OCI-LY7 (cell line): ENCODE results near the gene ATG9A. TPM values are rescaled to one million over a fixed set of nuclear protein-coding genes. Genes with fewer than 3 reads are reported as not detected.

Experiments used
- BruUV-seq: library from RNA; stranded (reverse); fragments of 400-500 nt; replicated peaks from 2 replicates; lab custom pipeline; 2021; lab: Mats Ljungman, UMichigan
- CTCF ChIA-PET: fragments of 300-600 bp; sonication (Branson Sonifier 250); formaldehyde crosslinking; loops from one replicate; lab custom pipeline; 2022; ENCODE audit warnings: antibody characterized with exemption; ENCODE audit not compliant: unreplicated experiment; lab: Charles Lee
- POLR2A ChIA-PET: fragments of 300-600 bp; sonication (Branson Sonifier 250); formaldehyde crosslinking; loops from one replicate; lab custom pipeline; 2022; ENCODE audit warnings: antibody characterized with exemption; lab: Charles Lee
- DNase-seq: peaks from one replicate; pipeline ENCODE4 v3.0.0-alpha.2; 2015; ENCODE audit warnings: low spot score
- H2AFZ ChIP-seq: fragments of 200-600 bp; sonication (generic), shearing (Covaris generic); 2 replicates; pipeline ENCODE4 v1.6.1; 2014; ENCODE audit warnings: mild to moderate bottlenecking, antibody characterized with exemption, low read length, moderate library complexity
- H3K27ac ChIP-seq: fragments of 200-600 bp; sonication (generic); 2 replicates; pipeline ENCODE4 v1.5.1; 2014; ENCODE audit warnings: mixed run types, low read depth, mild to moderate bottlenecking, moderate library complexity, low read length, inconsistent platforms; ENCODE audit not compliant: poor library complexity, severe bottlenecking
- H3K36me3 ChIP-seq: fragments of 200-600 bp; sonication (generic); 2 replicates; pipeline ENCODE4 v1.6.1; 2014; ENCODE audit warnings: mild to moderate bottlenecking, antibody characterized with exemption, low read length, moderate library complexity, mixed read lengths; ENCODE audit not compliant: insufficient read depth
- H3K4me1 ChIP-seq: fragments of 200-600 bp; sonication (generic); 2 replicates; pipeline ENCODE4 v1.5.1; 2014; ENCODE audit warnings: mild to moderate bottlenecking, low read length; ENCODE audit not compliant: insufficient read depth, poor library complexity, severe bottlenecking
- H3K4me2 ChIP-seq: fragments of 200-600 bp; sonication (generic); 2 replicates; pipeline ENCODE4 v1.6.1; 2014; ENCODE audit warnings: mild to moderate bottlenecking, low read length
- H3K4me3 ChIP-seq: fragments of 200-600 bp; sonication (generic); 2 replicates; pipeline ENCODE4 v1.5.1; 2014; ENCODE audit warnings: mild to moderate bottlenecking, low read depth, low read length; ENCODE audit not compliant: poor library complexity, severe bottlenecking
- H3K79me2 ChIP-seq: fragments of 200-600 bp; sonication (generic); 2 replicates; pipeline ENCODE4 v1.6.1; 2016; ENCODE audit warnings: low read depth, mild to moderate bottlenecking, low read length, moderate library complexity, mixed read lengths; ENCODE audit not compliant: insufficient read depth
- H3K9me2 ChIP-seq: fragments of 200-600 bp; sonication (generic); 2 replicates; pipeline ENCODE4 v1.6.1; 2016; ENCODE audit warnings: mild to moderate bottlenecking, low read length, mixed read lengths; ENCODE audit not compliant: insufficient read depth
- H3K9me3 ChIP-seq: fragments of 200-600 bp; sonication (generic); 2 replicates; pipeline ENCODE4 v1.6.1; 2014; ENCODE audit warnings: mild to moderate bottlenecking, mixed run types, low read length, mixed read lengths
- H4K20me1 ChIP-seq: fragments of 200-600 bp; sonication (generic); 2 replicates; pipeline ENCODE4 v1.6.1; 2014; ENCODE audit warnings: mild to moderate bottlenecking, antibody characterized with exemption, low read length, moderate library complexity, mixed read lengths; ENCODE audit not compliant: insufficient read depth
- EZH2phosphoT487 ChIP-seq: fragments of 200-600 bp; sonication (generic); IDR thresholded peaks from 2 replicates; pipeline ENCODE4 v1.6.1; 2018; ENCODE audit warnings: low read depth, borderline replicate concordance, mild to moderate bottlenecking, mixed run types, antibody characterized with exemption, low read length, moderate library complexity, mixed read lengths
- intact Hi-C: fragments of 100-400 bp; cut with micrococcal nuclease; formaldehyde crosslinking; loops from one replicate; pipeline ENCODE4 v1.10.0; 2022; ENCODE audit not compliant: unreplicated experiment
- total RNA-seq, 2 experiments: library from RNA; depleted of rRNA in 1 of 2; stranded (reverse); fragments of >200 nt in 1 of 2; shearing (Covaris generic) in 1 of 2; gene quantifications; 2 replicates each; pipeline ENCODE4 v1.2.3, GENCODE V29; 2014 to 2022
- TF ChIP-seq, protein P1 (sequence below): fragments of 200-600 bp; sonication (generic); conservative IDR thresholded peaks from 2 replicates; pipeline ENCODE4 v1.5.1; 2014; ENCODE audit warnings: mild to moderate bottlenecking, antibody characterized with exemption, low read length, moderate library complexity, mixed read lengths

The ATG9A gene
- total RNA-seq, 2 experiments from 2014 or later, result 22.2 to 23.4 TPM

GRCh38 chr2:219186754-219187456, 42.5 kb downstream of the ATG9A start:
- no peaks in the 10 kb centered on the region for H3K9me3 ChIP-seq
- H3K4me3 ChIP-seq, result no peak overlapping the region
- no peaks in the 10 kb centered on the region for H3K9me2 ChIP-seq
- no peaks in the 10 kb centered on the region for H3K4me1 ChIP-seq
- no TSS peak for BruUV-seq
- ChIA-PET CTCF (no interaction called here), POLR2A (interaction anchor here (0.6 to 0.7 kb wide), 2 partner anchors 19 to 29 kb away, joined by 3 to 4 read pairs; partner anchors contain the start of gene ZFAND2B)
- intact Hi-C loops, result no loop called here
- H4K20me1 ChIP-seq, result no peaks in the 10 kb centered on the region
- H3K4me2 ChIP-seq, result no peak overlapping the region
- DNase-seq, result peak; percentile 12
- H3K36me3 ChIP-seq, result peaks cover 43% of the 10 kb centered on the region
- no peaks in the 10 kb centered on the region for H3K79me2 ChIP-seq
- no peak overlapping the region for H3K27ac ChIP-seq
- no peak overlapping the region for H2AFZ ChIP-seq
- TF ChIP-seq, protein P1, sequence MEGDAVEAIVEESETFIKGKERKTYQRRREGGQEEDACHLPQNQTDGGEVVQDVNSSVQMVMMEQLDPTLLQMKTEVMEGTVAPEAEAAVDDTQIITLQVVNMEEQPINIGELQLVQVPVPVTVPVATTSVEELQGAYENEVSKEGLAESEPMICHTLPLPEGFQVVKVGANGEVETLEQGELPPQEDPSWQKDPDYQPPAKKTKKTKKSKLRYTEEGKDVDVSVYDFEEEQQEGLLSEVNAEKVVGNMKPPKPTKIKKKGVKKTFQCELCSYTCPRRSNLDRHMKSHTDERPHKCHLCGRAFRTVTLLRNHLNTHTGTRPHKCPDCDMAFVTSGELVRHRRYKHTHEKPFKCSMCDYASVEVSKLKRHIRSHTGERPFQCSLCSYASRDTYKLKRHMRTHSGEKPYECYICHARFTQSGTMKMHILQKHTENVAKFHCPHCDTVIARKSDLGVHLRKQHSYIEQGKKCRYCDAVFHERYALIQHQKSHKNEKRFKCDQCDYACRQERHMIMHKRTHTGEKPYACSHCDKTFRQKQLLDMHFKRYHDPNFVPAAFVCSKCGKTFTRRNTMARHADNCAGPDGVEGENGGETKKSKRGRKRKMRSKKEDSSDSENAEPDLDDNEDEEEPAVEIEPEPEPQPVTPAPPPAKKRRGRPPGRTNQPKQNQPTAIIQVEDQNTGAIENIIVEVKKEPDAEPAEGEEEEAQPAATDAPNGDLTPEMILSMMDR, result no peak
- no peak for TF ChIP-seq EZH2phosphoT487

- BruUV-seq, result no TSS peak
- 0 out of 2 replicates have a peak, but pooled peaks cover 5% of the 10 kb centered on the region for H4K20me1 ChIP-seq
- H3K9me3 ChIP-seq, result no peaks in the 10 kb centered on the region
- no peak overlapping the region for H3K27ac ChIP-seq
- DNase-seq, result no peak
- no peak overlapping the region for H3K4me3 ChIP-seq
- POLR2A ChIA-PET, result interaction anchor here (1.3 kb wide), 1 partner anchor 22 kb away, joined by 3 read pairs; the partner anchor contains the start of gene ZFAND2B
- no peaks in the 10 kb centered on the region for H3K9me2 ChIP-seq
- intact Hi-C loops, result no loop called here
- peaks cover 11% of the 10 kb centered on the region; the same call in 1 of the 2 replicates for H3K79me2 ChIP-seq
- peaks cover 68% of the 10 kb centered on the region for H3K36me3 ChIP-seq
- H2AFZ ChIP-seq, result no peak overlapping the region
- H3K4me2 ChIP-seq, result no peak overlapping the region
- peaks cover 7% of the 10 kb centered on the region for H3K4me1 ChIP-seq
- TF ChIP-seq, protein P1, result no peak
- TF ChIP-seq EZH2phosphoT487, result no peak
- CTCF ChIA-PET, result no interaction called here
These were observed 45.3 kb downstream of the ATG9A start for GRCh38 chr2:219184121-219184520.

DNA sequence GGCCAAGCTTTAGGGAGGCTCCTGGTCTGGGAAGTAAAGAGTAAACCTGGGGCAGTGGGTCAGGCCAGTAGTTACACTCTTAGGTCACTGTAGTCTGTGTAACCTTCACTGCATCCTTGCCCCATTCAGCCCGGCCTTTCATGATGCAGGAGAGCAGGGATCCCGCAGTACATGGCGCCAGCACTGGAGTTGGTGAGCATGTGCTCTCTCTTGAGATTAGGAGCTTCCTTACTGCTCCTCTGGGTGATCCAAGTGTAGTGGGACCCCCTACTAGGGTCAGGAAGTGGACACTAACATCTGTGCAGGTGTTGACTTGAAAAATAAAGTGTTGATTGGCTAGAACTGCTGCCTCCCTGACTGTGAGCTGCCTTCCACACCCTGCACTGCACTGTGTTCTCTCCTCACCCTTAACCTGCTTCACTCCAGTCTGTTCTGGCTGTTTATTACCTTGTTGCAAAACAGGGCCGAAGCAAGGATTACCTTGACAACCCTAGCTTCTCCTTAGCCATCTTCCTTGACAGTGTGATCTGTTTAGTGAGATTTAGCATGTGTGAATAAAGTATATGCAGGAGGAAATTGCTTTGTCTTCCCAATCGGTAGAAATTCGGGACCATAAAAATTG, 46.2 kb downstream of the ATG9A start:
- POLR2A ChIA-PET, result interaction anchor here (1.3 kb wide), 1 partner anchor 23 kb away, joined by 3 read pairs; the partner anchor contains the start of gene ZFAND2B
- TSS peak; percentile 19 for BruUV-seq

More for the DNA sequence above, 46.2 kb downstream of the ATG9A start:
- Histone ChIP-seq H3K27ac (no peak overlapping the region), H3K4me1 (peaks cover 10% of the 10 kb centered on the region), H3K79me2 (peaks cover 18% of the 10 kb centered on the region; the same call in 1 of the 2 replicates), H4K20me1 (0 out of 2 replicates have a peak, but pooled peaks cover 10% of the 10 kb centered on the region), H3K4me2 (no peak overlapping the region), H3K9me2 (no peaks in the 10 kb centered on the region), H3K9me3 (no peaks in the 10 kb centered on the region), H3K36me3 (peaks cover 68% of the 10 kb centered on the region), H2AFZ (no peak overlapping the region), H3K4me3 (no peak overlapping the region)
- intact Hi-C loops, result no loop called here
- no peak for DNase-seq
- TF ChIP-seq, protein P1, result no peak
- no peak for TF ChIP-seq EZH2phosphoT487
- CTCF ChIA-PET, result no interaction called here
